Heart right ventricle (tissue), 16 donors: ENCODE results near the gene DHCR24. TPM values are rescaled to one million over a fixed set of nuclear protein-coding genes. Genes with fewer than 3 reads are reported as not detected.

ENCODE experiments used
- ATAC-seq, 8 donors: fragments of 200-7000 bp; cut with Tn5 transposase; one replicate each; pipeline ENCODE4 v1.9.1; 2020; ENCODE audit warnings: mild to moderate bottlenecking in 8 of 8, moderate library complexity in 8 of 8, moderate number of reproducible peaks in 1 of 8
- DNase-seq, 2 donors: peaks; one replicate each; pipeline ENCODE4 v3.0.0-alpha.2; 2020
- H3K27ac ChIP-seq, 10 donors: fragments of 200-600 bp; sonication (generic) in 2 of 10; one replicate each; pipeline versions ENCODE4 v1.5.0 to v1.8.0; 2020 to 2022; ENCODE audit warnings: mild to moderate bottlenecking in 3 of 10
- H3K27me3 ChIP-seq, 7 donors: fragments of 200-600 bp; one replicate each; pipeline ENCODE4 v1.8.0; 2021 to 2022; ENCODE audit warnings: mild to moderate bottlenecking in 2 of 7
- H3K36me3 ChIP-seq, 9 donors: fragments of 200-600 bp; sonication (generic) in 1 of 9; one replicate each; pipeline versions ENCODE4 v1.5.0 to v1.8.0; 2020 to 2022; ENCODE audit warnings: mild to moderate bottlenecking in 2 of 9
- H3K4me1 ChIP-seq, 9 donors: fragments of 200-600 bp; sonication (generic) in 1 of 9; one replicate each; pipeline versions ENCODE4 v1.5.0 to v1.8.0; 2020 to 2022; ENCODE audit warnings: mild to moderate bottlenecking in 4 of 9
- H3K4me3 ChIP-seq, 10 donors: fragments of 200-600 bp; sonication (generic) in 2 of 10; one replicate each; pipeline versions ENCODE4 v1.5.0 to v1.8.0; 2020 to 2022; ENCODE audit warnings: mild to moderate bottlenecking in 7 of 10, moderate library complexity in 2 of 10
- H3K9me3 ChIP-seq, 11 donors: fragments of 200-600 bp in 10 of 11; sonication (generic) in 2 of 11; one replicate each; pipeline versions ENCODE4 v1.5.0 to v1.8.0; 2013 to 2022; ENCODE audit warnings: mild to moderate bottlenecking in 2 of 11, control low read depth in 1 of 11, moderate library complexity in 1 of 11
- CTCF ChIP-seq, 9 donors: fragments of 200-600 bp; sonication (generic) in 2 of 9; IDR thresholded peaks; one replicate each; pipeline versions ENCODE4 v1.5.0 to v1.8.0; 2021 to 2022; ENCODE audit warnings: antibody characterized with exemption in 9 of 9, mild to moderate bottlenecking in 5 of 9, moderate library complexity in 1 of 9
- WGBS, 2 donors: extraction: QIAGEN DNeasy Blood & Tissue Kit; methylation state at CpG; one replicate each; pipeline ENCODE4 v1.1.7; 2013; ENCODE audit warnings: inconsistent platforms in 1 of 2; 5-methylcytosine and 5-hydroxymethylcytosine counted together
- intact Hi-C, 10 donors: fragments of 100-400 bp; cut with DNase I; formaldehyde crosslinking; loops; one replicate each; pipeline versions ENCODE4 v1.11.1 to v1.14.2; 2022
- polyA plus RNA-seq, 2 donors: library from polyadenylated mRNA; stranded (reverse); fragments of 200-250 nt; gene quantifications; one replicate each; pipeline ENCODE4 v1.2.3, GENCODE V29; 2013
- total RNA-seq, 10 donors: library from RNA; stranded (reverse); fragmentation: NEBNext Ultra II Directional in 3 of 10; extraction: Animal tissue kit (Norgen Biotek cat#: 25700) in 3 of 10; gene quantifications; one replicate each; pipeline versions ENCODE4 v1.2.1 to v1.2.4, GENCODE V29; 2021 to 2023
- donor health status: Arrhythmogenic right ventricular cardiomyopathy.
- donor health status: ischemic (EF 13 %, LVEDD 7.1; RV severe dilation, severe dysfunction).
- donor health status: healthy with polysubstance abuse.
- donor health status: DM: no; HTN: yes; CAD: no.
- donor health status: DM: no; HTN: no; CAD: no.
- donor health status: ischemic (EF 25% LVEDD 6.9; RV normal size, moderate dysfunction).
- donor health status: ischemic (EF 25% LVEDD 5.7; RV mildly dilated, moderate dysfunction).
- donor health status: healthy.
- donor health status: DM: yes; HTN: yes; CAD: no.
- donor health status: Ischemic cardiomyopathy.
- donor health status: ischemic (EF 35%, LVEDD 5.7; RV mildly dilated, moderate dysfunction).
- donor health status: nonischemic (EF 11% LVEDD 7.7; RV severe dilation, severe dysfunction).
- donor health status: DM: yes; HTN: yes; CAD: no.
- donor health status: PGD.
- donor health status: ischemic (EF 29% LVEDD 5.4; RV normal size, mild dysfunction).
- donor health status: nonischemic (EF 23%, LVEDD 6.1; RV moderate dilation, normal function).

Gene DHCR24
- total and polyA plus RNA-seq, 12 donors: 3.3 to 70.6 (median 15.0) TPM

- intact Hi-C loops: loop anchor here in 7 of 10 donors (10.0 kb wide), 5 partner anchors 126 to 936 kb away; no protein-coding TSS in a partner anchor
- peak within 1 kb of the TSS in 9 of 10 donors; percentile 1 to 62 (median 35) for H3K4me3 ChIP-seq
- H3K27me3 ChIP-seq: peaks cover 0 to 59% (median 34%) of the 10 kb centered on the region in 7 donors
Measured at GRCh38 chr1:54800899-54801759, 85.9 kb downstream of the DHCR24 start, which contains the start of gene TTC22. Gene TTC22 (minus strand): TSS chr1:54801323. CDS start chr1:54801163, 160 bp downstream.

GRCh38 chr1:54800041-54800898 is 86.7 kb downstream of the DHCR24 start:
- Histone ChIP-seq H3K4me3 (peak overlapping the region in 9 of 10 donors; percentile 1 to 62 (median 35)), H3K27ac (peak overlapping the region in 1 of 10 donors; percentile 74), H3K27me3 (peaks cover 0 to 59% (median 34%) of the 10 kb centered on the region in 7 donors), H3K4me1 (peaks cover 0 to 39% (median 9%) of the 10 kb centered on the region in 9 donors), H3K36me3 (no peaks in the 10 kb centered on the region), H3K9me3 (no peaks in the 10 kb centered on the region)
- intact Hi-C loops: loop anchor here in 7 of 10 donors (10.0 kb wide), 5 partner anchors 125 to 935 kb away; no protein-coding TSS in a partner anchor
- ATAC-seq: no peak
- WGBS, 2 donors: 30 to 33% methylated on average over 39 of the region's 39 CpGs
- DNase-seq: no peak
- TF ChIP-seq CTCF (IDR thresholded peaks at IDR 0.05): no peak

More at GRCh38 chr1:54800899-54801759, 85.9 kb downstream of the DHCR24 start, which contains the start of gene TTC22:
- ATAC-seq (peak in 6 of 8 donors; percentile 58 to 76 (median 66)), DNase-seq (no peak)
- WGBS, 2 donors: 10% methylated on average over 56 to 58 of the region's 58 CpGs
- Histone ChIP-seq H3K36me3 (no peaks in the 10 kb centered on the region), H3K4me1 (peaks cover 0 to 39% (median 9%) of the 10 kb centered on the region in 9 donors), H3K9me3 (no peaks in the 10 kb centered on the region), H3K27ac (peak within 1 kb of the TSS in 1 of 10 donors; percentile 74)
- TF ChIP-seq CTCF (IDR thresholded peaks at IDR 0.05): peak in 4 of 9 donors; percentile 28 to 37 (median 34)

Other genes with a start within 250 kb of the DHCR24 start
- gene MROH7, start 245.4 kb downstream of the DHCR24 start, total RNA-seq: 10 to 100 TPM in 6 of 10 donors, 1 to 10 TPM in 4; 2.1 to 19.0 (median 12.8) TPM
- gene MROH7, start 245.4 kb downstream of the DHCR24 start, polyA plus RNA-seq: 10 to 100 TPM in 1 of 2 donors, 1 to 10 TPM in 1; 3.4 to 25.8 TPM
- gene TTC4, start 171.3 kb downstream of the DHCR24 start, total RNA-seq: 10 to 100 TPM; 12.0 to 17.0 (median 15.1) TPM
- 10 to 100 TPM; 13.8 to 20.9 TPM for gene TTC4, start 171.3 kb downstream of the DHCR24 start, polyA plus RNA-seq
- gene PARS2, start 122.7 kb downstream of the DHCR24 start, total RNA-seq: 1 to 10 TPM; 3.7 to 5.6 (median 4.2) TPM
- 1 to 10 TPM in 1 of 2 donors, under 1 TPM in 1; 0.80 to 3.8 TPM for gene PARS2, start 122.7 kb downstream of the DHCR24 start, polyA plus RNA-seq
- gene TTC22, start 85.9 kb downstream of the DHCR24 start, total RNA-seq: 1 to 10 TPM in 1 of 10 donors, under 1 TPM in 4, not detected in 5; 0.13 to 1.0 (median 0.17) TPM
- gene TTC22, start 85.9 kb downstream of the DHCR24 start, polyA plus RNA-seq: under 1 TPM; 0.06 to 0.15 TPM
- under 1 TPM in 1 of 10 donors, not detected in 9; 0.37 TPM for gene TMEM61, start 93.4 kb upstream of the DHCR24 start, total RNA-seq
- under 1 TPM in 1 of 2 donors, not detected in 1; 0.03 TPM for gene TMEM61, start 93.4 kb upstream of the DHCR24 start, polyA plus RNA-seq
- gene BSND, start 111.7 kb upstream of the DHCR24 start, total RNA-seq: not detected
- gene BSND, start 111.7 kb upstream of the DHCR24 start, polyA plus RNA-seq: not detected
- gene PCSK9, start 152.4 kb upstream of the DHCR24 start, total RNA-seq: under 1 TPM in 2 of 10 donors, not detected in 8; 0.05 to 0.07 TPM
- under 1 TPM in 1 of 2 donors, not detected in 1; under 0.01 TPM for gene PCSK9, start 152.4 kb upstream of the DHCR24 start, polyA plus RNA-seq